ENCODE results near the gene VPS37C. TPM values are rescaled to one million over a fixed set of nuclear protein-coding genes. Genes with fewer than 3 reads are reported as not detected.

The VPS37C gene
- total and polyA plus RNA-seq, 2 of the 13 experiments (the other 11 are each of a cell fraction or from before 2014, with no cell fraction given) = 7.5 to 8.8 TPM

DNA sequence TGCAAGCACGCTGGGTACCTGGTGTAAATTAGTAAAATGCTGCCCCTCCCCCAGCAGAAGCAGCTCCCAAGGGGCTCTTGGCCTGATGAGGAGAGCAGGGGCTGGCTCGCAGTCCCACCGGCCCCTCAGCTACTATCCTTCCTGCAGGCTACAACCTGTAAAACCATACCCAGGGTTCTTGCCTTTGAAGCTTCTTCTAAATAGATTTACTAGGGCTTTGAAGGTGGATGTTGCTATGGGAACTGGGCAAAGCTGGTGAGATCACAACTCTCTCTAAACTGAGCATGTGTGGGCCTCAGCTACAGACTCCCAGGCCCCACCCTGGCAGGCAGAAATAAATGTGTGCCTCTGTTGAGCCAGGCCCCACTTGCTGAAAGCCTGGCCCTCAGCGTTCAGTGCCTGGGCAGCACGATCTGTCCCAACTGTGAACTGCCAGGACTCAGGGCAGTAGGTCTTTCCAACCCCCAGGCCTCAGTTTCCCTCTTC lies 40.5 kb downstream of the VPS37C start:
- no peak for FAIRE-seq
- no CpG with 5 or more reads among the region's 5 CpGs for WGBS (ENCODE audit: low lambda C conversion rate)
- Histone ChIP-seq H4K20me1 (ENCODE audit: insufficient read depth, low read length) (no peaks in the 10 kb centered on the region), H3K4me2 (ENCODE audit: low read depth, low read length) (no peak overlapping the region), H3K27me3 (ENCODE audit: control insufficient read depth in 1 of 2, insufficient read depth in 2 of 2, low read length in 2 of 2) (peaks cover 1 to 66% of the 10 kb centered on the region in 2 experiments; a peak in 4 of 5 replicates), H2AFZ (ENCODE audit: low read length) (no peak overlapping the region), H3K9ac (ENCODE audit: insufficient read depth, low read depth, low read length) (no peak overlapping the region), H3K9me3 (ENCODE audit: low read length) (no peaks in the 10 kb centered on the region), H3K4me3 (replicated peaks in 1 of 3; ENCODE audit: insufficient read depth in 1 of 3, low read depth in 2 of 3, low read length in 3 of 3) (no peak overlapping the region), H3K36me3 (replicated peaks in 1 of 2; ENCODE audit: control insufficient read depth in 1 of 2, insufficient read depth in 2 of 2, low read length in 2 of 2) (no peaks in the 10 kb centered on the region), H3K27ac (ENCODE audit: extremely low read length, insufficient read depth, low read length) (no peak overlapping the region), H3K79me2 (ENCODE audit: insufficient read depth, low read length) (no peaks in the 10 kb centered on the region), H3K4me1 (ENCODE audit: insufficient read depth, low read length) (no peaks in the 10 kb centered on the region)
- in situ Hi-C loops (cut with HindIII; ENCODE audit: extremely low pct_ligation_motif_present, low pct_unique_long_range_greater_than_20kb) (no loop called here), intact Hi-C loops (cut with micrococcal nuclease; ENCODE audit: unreplicated experiment) (no loop called here)
- POLR2A ChIA-PET = no interaction called here
- CTCF ChIA-PET (ENCODE audit: low intra/inter-chr PET ratio, low total read pairs) = no interaction called here
- TF ChIP-seq, protein P1, sequence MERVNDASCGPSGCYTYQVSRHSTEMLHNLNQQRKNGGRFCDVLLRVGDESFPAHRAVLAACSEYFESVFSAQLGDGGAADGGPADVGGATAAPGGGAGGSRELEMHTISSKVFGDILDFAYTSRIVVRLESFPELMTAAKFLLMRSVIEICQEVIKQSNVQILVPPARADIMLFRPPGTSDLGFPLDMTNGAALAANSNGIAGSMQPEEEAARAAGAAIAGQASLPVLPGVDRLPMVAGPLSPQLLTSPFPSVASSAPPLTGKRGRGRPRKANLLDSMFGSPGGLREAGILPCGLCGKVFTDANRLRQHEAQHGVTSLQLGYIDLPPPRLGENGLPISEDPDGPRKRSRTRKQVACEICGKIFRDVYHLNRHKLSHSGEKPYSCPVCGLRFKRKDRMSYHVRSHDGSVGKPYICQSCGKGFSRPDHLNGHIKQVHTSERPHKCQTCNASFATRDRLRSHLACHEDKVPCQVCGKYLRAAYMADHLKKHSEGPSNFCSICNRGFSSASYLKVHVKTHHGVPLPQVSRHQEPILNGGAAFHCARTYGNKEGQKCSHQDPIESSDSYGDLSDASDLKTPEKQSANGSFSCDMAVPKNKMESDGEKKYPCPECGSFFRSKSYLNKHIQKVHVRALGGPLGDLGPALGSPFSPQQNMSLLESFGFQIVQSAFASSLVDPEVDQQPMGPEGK (CRISPR knock-in tag; IDR thresholded peaks at IDR 0.05) = no peak
- TF ChIP-seq KLF15 (CRISPR knock-in tag; IDR thresholded peaks at IDR 0.05; ENCODE audit: borderline replicate concordance) = no peak
- DNase-seq (ENCODE audit: low spot score) = no peak
- no TSS peak for BruUV-seq (replicated peaks)
- ATAC-seq = no peak

- FAIRE-seq = no peak
- no TSS peak for BruUV-seq (replicated peaks)
- Histone ChIP-seq H3K4me2 (ENCODE audit: low read depth, low read length) (no peak overlapping the region), H2AFZ (ENCODE audit: low read length) (no peak overlapping the region), H3K36me3 (replicated peaks in 1 of 2; ENCODE audit: control insufficient read depth in 1 of 2, insufficient read depth in 2 of 2, low read length in 2 of 2) (no peaks in the 10 kb centered on the region), H3K27ac (ENCODE audit: extremely low read length, insufficient read depth, low read length) (no peak overlapping the region), H3K9ac (ENCODE audit: insufficient read depth, low read depth, low read length) (no peak overlapping the region), H3K4me1 (ENCODE audit: insufficient read depth, low read length) (no peaks in the 10 kb centered on the region), H3K4me3 (replicated peaks in 1 of 3; ENCODE audit: insufficient read depth in 1 of 3, low read depth in 2 of 3, low read length in 3 of 3) (no peak overlapping the region), H4K20me1 (ENCODE audit: insufficient read depth, low read length) (no peaks in the 10 kb centered on the region), H3K79me2 (ENCODE audit: insufficient read depth, low read length) (no peaks in the 10 kb centered on the region), H3K9me3 (ENCODE audit: low read length) (no peaks in the 10 kb centered on the region), H3K27me3 (ENCODE audit: control insufficient read depth in 1 of 2, insufficient read depth in 2 of 2, low read length in 2 of 2) (peaks cover 1 to 65% of the 10 kb centered on the region in 2 experiments; a peak in 4 of 5 replicates)
- intact Hi-C loops (cut with micrococcal nuclease; ENCODE audit: unreplicated experiment) (no loop called here), in situ Hi-C loops (cut with HindIII; ENCODE audit: extremely low pct_ligation_motif_present, low pct_unique_long_range_greater_than_20kb) (no loop called here)
- CTCF ChIA-PET (ENCODE audit: low intra/inter-chr PET ratio, low total read pairs) = no interaction called here
- WGBS (ENCODE audit: low lambda C conversion rate) = 37% methylated on average over 13 of the region's 14 CpGs
- POLR2A ChIA-PET = no interaction called here
- TF ChIP-seq, protein P2, sequence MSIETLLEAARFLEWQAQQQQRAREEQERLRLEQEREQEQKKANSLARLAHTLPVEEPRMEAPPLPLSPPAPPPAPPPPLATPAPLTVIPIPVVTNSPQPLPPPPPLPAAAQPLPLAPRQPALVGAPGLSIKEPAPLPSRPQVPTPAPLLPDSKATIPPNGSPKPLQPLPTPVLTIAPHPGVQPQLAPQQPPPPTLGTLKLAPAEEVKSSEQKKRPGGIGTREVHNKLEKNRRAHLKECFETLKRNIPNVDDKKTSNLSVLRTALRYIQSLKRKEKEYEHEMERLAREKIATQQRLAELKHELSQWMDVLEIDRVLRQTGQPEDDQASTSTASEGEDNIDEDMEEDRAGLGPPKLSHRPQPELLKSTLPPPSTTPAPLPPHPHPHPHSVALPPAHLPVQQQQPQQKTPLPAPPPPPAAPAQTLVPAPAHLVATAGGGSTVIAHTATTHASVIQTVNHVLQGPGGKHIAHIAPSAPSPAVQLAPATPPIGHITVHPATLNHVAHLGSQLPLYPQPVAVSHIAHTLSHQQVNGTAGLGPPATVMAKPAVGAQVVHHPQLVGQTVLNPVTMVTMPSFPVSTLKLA (IDR thresholded peaks at IDR 0.05) = no peak
- ATAC-seq = no peak
- no peak for DNase-seq (ENCODE audit: low spot score)
These were observed 41.0 kb downstream of the VPS37C start for GRCh38 chr11:61120099-61120705.

All from HepG2 (cell line).